ENCODE measurements around the gene DIS3L2. TPM values are rescaled to one million over a fixed set of nuclear protein-coding genes. Genes with fewer than 3 reads are reported as not detected.

The DIS3L2 gene
- total and polyA plus RNA-seq, 2 of the 8 experiments (the other 6 are each of a cell fraction or from before 2014, with no cell fraction given), result 11.5 to 21.6 TPM

DNA sequence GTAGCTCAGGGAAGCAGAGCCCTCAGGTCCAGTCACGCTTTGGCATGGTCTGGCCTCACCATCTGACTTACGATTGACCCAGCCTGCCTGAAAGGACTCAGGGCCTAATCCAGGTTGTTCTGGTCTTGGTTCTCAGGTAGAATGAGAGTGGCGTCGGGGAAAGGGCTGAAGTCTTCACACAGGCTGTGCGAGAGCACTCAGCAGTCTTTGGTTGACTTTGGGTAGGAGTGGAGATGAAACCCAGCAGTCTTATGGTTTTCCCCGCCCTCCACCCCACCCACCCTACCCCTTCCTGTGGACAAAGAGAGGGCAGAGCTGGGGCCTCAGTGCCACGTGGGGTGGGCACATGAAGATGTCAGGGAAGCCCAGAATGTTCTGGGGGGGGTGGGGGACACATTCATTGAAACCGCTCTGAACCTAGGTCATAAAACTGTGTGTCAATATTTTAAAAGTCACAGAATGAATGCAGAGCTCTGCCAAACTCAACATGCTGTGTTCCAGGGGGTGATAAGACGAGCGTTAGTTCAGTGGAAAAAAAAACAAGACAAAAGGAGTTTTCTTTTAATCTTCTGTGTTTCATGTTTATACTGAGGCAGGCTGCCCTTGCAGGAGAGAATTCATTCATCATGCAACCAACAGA lies 358.4 kb downstream of the DIS3L2 start (continued):
- TF ChIP-seq RBBP5 (IDR thresholded peaks at IDR 0.05; ENCODE audit: borderline replicate concordance, low read depth, low read length), result no peak

Measured in H1 (cell line).